Liver (tissue), 9 donors: ENCODE data around the gene PALLD. TPM values are rescaled to one million over a fixed set of nuclear protein-coding genes. Genes with fewer than 3 reads are reported as not detected.

Experiments
- DNase-seq: peaks from one replicate; pipeline ENCODE4 v3.0.0-alpha.2; 2017; ENCODE audit warnings: low spot score
- H3K27ac ChIP-seq, 2 donors: one replicate each; pipeline ENCODE4 v1.7.0; 2013; ENCODE audit warnings: inconsistent platforms in 2 of 2, low read length in 2 of 2, control low read depth in 1 of 2, low read depth in 1 of 2, mild to moderate bottlenecking in 1 of 2
- H3K27me3 ChIP-seq, 4 donors: one replicate each; pipeline versions ENCODE4 v1.6.1 to v1.7.0; 2013; ENCODE audit warnings: low read length in 3 of 4, inconsistent platforms in 1 of 4, mild to moderate bottlenecking in 1 of 4, moderate library complexity in 1 of 4; ENCODE audit not compliant: control insufficient read depth in 4 of 4, insufficient read depth in 4 of 4
- H3K36me3 ChIP-seq, 4 donors: one replicate each; pipeline versions ENCODE4 v1.6.1 to v1.7.0; 2013; ENCODE audit warnings: low read length in 3 of 4, mild to moderate bottlenecking in 3 of 4, low read depth in 1 of 4, moderate library complexity in 1 of 4; ENCODE audit not compliant: control insufficient read depth in 4 of 4, insufficient read depth in 3 of 4
- H3K4me1 ChIP-seq, 4 donors: one replicate each; pipeline versions ENCODE4 v1.6.1 to v1.7.0; 2013; ENCODE audit warnings: low read length in 3 of 4, mild to moderate bottlenecking in 3 of 4, moderate library complexity in 1 of 4; ENCODE audit not compliant: control insufficient read depth in 4 of 4, insufficient read depth in 4 of 4
- H3K4me3 ChIP-seq, 3 donors: one replicate each; pipeline versions ENCODE4 v1.6.1 to v1.7.0; 2013; ENCODE audit warnings: low read length in 3 of 3, control low read depth in 1 of 3, low read depth in 1 of 3, mild to moderate bottlenecking in 1 of 3
- H3K9ac ChIP-seq, 2 donors: one replicate each; pipeline ENCODE4 v1.7.0; 2013; ENCODE audit warnings: low read length in 2 of 2, mild to moderate bottlenecking in 2 of 2, moderate library complexity in 2 of 2, control low read depth in 1 of 2, low read depth in 1 of 2
- H3K9me3 ChIP-seq, 4 donors: one replicate each; pipeline versions ENCODE4 v1.6.1 to v1.7.0; 2013; ENCODE audit warnings: low read length in 3 of 4; ENCODE audit not compliant: control insufficient read depth in 4 of 4
- EGR1 ChIP-seq, 2 donors: IDR thresholded peaks; 2 replicates each; pipeline ENCODE4 v1.6.1; 2016 to 2018; ENCODE audit warnings: antibody characterized with exemption in 2 of 2, low read depth in 2 of 2
- FOXA1 ChIP-seq: IDR thresholded peaks from 2 replicates; pipeline ENCODE4 v1.6.1; 2016; ENCODE audit warnings: antibody characterized with exemption
- FOXA2 ChIP-seq: IDR thresholded peaks from 2 replicates; pipeline ENCODE4 v1.6.1; 2016; ENCODE audit warnings: antibody characterized with exemption
- GABPA ChIP-seq, 2 donors: IDR thresholded peaks in 1 of 2; conservative IDR thresholded peaks in 1 of 2; 2 replicates each; pipeline ENCODE4 v1.6.1; 2016; ENCODE audit warnings: antibody characterized with exemption in 2 of 2, mild to moderate bottlenecking in 1 of 2, moderate library complexity in 1 of 2
- HNF4A ChIP-seq, 2 donors: conservative IDR thresholded peaks; 2 replicates each; pipeline ENCODE4 v1.6.1; 2016; ENCODE audit warnings: antibody characterized with exemption in 2 of 2, mild to moderate bottlenecking in 2 of 2
- HNF4G ChIP-seq: IDR thresholded peaks from 2 replicates; pipeline ENCODE4 v1.6.1; 2016; ENCODE audit warnings: antibody characterized with exemption
- JUND ChIP-seq, 2 donors: IDR thresholded peaks; 2 replicates each; pipeline ENCODE4 v1.6.1; 2016; ENCODE audit warnings: antibody characterized with exemption in 2 of 2
- SP1 ChIP-seq: IDR thresholded peaks from 2 replicates; pipeline ENCODE4 v1.6.1; 2018; ENCODE audit warnings: antibody characterized with exemption, mild to moderate bottlenecking
- TAF1 ChIP-seq: conservative IDR thresholded peaks from 2 replicates; pipeline ENCODE4 v1.6.1; 2016; ENCODE audit warnings: antibody characterized with exemption, mild to moderate bottlenecking
- YY1 ChIP-seq: IDR thresholded peaks from 2 replicates; pipeline ENCODE4 v1.6.1; 2016; ENCODE audit warnings: antibody characterized with exemption, mild to moderate bottlenecking
- WGBS: extraction: QIAGEN DNeasy Blood & Tissue Kit; methylation state at CpG from one replicate; pipeline ENCODE4 v1.1.7; 2013; 5-methylcytosine and 5-hydroxymethylcytosine counted together
- polyA plus RNA-seq, 2 donors: library from polyadenylated mRNA; stranded (reverse) in 1 of 2; unstranded in 1 of 2; fragments of 200-250 nt in 1 of 2; fragments of >200 nt in 1 of 2; fragmentation: Nextera tagmentation in 1 of 2; extraction: Ambion mirVana in 1 of 2; gene quantifications; one replicate each; pipeline versions ENCODE4 v1.2.1 to v1.2.3, GENCODE V29; 2013 to 2015
- total RNA-seq, 2 donors: library from RNA; depleted of rRNA; stranded (reverse); fragments of >200 nt; gene quantifications; one replicate each; pipeline ENCODE4 v1.2.3, GENCODE V29; 2014
- TF ChIP-seq, protein P1 (sequence below): IDR thresholded peaks from 2 replicates; pipeline ENCODE4 v1.6.1; 2016; ENCODE audit warnings: antibody characterized with exemption, mild to moderate bottlenecking
- TF ChIP-seq, protein P2 (sequence below): IDR thresholded peaks from 2 replicates; pipeline ENCODE4 v1.6.1; 2016; ENCODE audit warnings: antibody characterized with exemption
- TF ChIP-seq, protein P3 (sequence below): IDR thresholded peaks from 2 replicates; pipeline ENCODE4 v1.6.1; 2016; ENCODE audit warnings: antibody characterized with exemption
- TF ChIP-seq, protein P4 (sequence below): IDR thresholded peaks from 2 replicates; pipeline ENCODE4 v1.6.1; 2016; ENCODE audit warnings: antibody characterized with exemption
- donor health status: healthy.
- donor health status: healthy.
- donor health status: healthy.
- donor health status: healthy.
- donor health status: healthy.

The PALLD gene
- total and polyA plus RNA-seq, 4 donors: 9.0 to 26.3 (median 14.7) TPM

DNA sequence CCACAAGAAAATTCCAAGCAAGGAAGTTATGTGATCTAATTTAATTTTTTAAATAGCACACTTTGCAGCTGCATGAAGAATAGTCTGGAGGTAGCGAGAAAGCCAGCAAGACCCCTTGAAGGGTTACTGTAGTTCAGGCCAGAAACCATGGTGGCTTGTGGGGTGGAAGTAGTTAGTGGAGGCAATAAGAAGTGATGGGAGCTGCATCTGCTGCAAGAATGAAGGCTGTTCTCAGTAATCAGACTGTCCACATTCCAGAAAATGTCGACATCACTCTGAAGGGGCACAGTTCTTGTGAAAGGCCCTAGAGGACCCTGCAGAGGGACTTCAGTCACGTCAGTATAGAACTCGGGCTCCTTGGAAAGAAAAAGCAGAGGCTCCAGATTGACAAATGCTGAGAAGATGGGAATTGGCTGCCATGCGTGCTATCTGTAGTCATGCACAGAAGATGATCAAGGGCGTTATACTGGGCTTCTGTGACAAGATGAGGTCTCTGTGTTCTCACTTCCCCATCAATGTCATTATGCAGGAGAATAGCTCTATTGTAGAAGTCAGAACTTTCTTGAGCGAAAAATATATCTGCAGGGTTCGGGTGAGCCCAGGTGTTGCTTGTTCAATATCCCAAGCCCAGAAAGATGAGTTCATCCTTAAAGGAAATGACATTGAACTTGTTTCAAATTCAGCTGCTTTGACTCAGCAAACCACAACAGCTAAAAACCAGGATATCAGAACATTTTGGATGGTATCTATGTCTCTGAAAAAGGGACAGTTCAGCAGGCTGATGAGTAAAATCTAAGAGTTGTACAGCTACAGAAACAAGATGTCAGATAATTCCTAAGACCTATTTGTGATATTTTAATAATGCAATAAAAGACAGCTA lies 259.0 kb downstream of the PALLD start (continued):
- TF ChIP-seq, protein P1, sequence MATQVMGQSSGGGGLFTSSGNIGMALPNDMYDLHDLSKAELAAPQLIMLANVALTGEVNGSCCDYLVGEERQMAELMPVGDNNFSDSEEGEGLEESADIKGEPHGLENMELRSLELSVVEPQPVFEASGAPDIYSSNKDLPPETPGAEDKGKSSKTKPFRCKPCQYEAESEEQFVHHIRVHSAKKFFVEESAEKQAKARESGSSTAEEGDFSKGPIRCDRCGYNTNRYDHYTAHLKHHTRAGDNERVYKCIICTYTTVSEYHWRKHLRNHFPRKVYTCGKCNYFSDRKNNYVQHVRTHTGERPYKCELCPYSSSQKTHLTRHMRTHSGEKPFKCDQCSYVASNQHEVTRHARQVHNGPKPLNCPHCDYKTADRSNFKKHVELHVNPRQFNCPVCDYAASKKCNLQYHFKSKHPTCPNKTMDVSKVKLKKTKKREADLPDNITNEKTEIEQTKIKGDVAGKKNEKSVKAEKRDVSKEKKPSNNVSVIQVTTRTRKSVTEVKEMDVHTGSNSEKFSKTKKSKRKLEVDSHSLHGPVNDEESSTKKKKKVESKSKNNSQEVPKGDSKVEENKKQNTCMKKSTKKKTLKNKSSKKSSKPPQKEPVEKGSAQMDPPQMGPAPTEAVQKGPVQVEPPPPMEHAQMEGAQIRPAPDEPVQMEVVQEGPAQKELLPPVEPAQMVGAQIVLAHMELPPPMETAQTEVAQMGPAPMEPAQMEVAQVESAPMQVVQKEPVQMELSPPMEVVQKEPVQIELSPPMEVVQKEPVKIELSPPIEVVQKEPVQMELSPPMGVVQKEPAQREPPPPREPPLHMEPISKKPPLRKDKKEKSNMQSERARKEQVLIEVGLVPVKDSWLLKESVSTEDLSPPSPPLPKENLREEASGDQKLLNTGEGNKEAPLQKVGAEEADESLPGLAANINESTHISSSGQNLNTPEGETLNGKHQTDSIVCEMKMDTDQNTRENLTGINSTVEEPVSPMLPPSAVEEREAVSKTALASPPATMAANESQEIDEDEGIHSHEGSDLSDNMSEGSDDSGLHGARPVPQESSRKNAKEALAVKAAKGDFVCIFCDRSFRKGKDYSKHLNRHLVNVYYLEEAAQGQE: no peak

DNA sequence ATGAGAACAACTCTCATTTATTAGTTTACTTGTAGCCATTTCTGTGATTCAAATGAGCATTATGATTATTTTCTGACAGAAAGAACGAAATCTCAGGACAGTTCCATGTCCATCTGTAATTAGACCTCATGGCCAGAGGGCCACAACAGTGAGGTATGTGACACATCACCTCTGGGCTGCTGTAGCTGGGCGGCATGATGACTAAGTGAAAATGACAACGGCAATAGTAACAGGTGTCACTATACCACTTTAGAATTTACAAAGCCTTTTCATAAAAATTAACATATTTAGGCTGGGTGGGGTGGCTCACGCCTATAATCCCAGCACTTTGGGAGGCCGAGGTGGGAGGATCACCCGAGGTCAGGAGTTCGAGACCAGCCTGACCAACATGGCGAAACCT lies 260.6 kb downstream of the PALLD start:
- DNase-seq: no peak
- Histone ChIP-seq H3K27ac (no peak overlapping the region), H3K4me1 (no peaks in the 10 kb centered on the region), H3K4me3 (no peak overlapping the region), H3K9ac (no peak overlapping the region), H3K36me3 (no peaks in the 10 kb centered on the region), H3K9me3 (no peaks in the 10 kb centered on the region), H3K27me3 (no peaks in the 10 kb centered on the region)
- 88% methylated on average over 8 of the region's 8 CpGs for WGBS
- TF ChIP-seq, protein P2, sequence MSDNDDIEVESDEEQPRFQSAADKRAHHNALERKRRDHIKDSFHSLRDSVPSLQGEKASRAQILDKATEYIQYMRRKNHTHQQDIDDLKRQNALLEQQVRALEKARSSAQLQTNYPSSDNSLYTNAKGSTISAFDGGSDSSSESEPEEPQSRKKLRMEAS: no peak
- no peak for TF ChIP-seq FOXA1
- TF ChIP-seq FOXA2: no peak
- TF ChIP-seq, protein P1: no peak
- no peak for TF ChIP-seq HNF4A (conservative IDR thresholded peaks at IDR 0.05)
- TF ChIP-seq TAF1: no peak
- no peak for TF ChIP-seq SP1
- TF ChIP-seq EGR1 (IDR thresholded peaks at IDR 0.05; ENCODE audit: low read depth in 2 of 2): no peak

DNA sequence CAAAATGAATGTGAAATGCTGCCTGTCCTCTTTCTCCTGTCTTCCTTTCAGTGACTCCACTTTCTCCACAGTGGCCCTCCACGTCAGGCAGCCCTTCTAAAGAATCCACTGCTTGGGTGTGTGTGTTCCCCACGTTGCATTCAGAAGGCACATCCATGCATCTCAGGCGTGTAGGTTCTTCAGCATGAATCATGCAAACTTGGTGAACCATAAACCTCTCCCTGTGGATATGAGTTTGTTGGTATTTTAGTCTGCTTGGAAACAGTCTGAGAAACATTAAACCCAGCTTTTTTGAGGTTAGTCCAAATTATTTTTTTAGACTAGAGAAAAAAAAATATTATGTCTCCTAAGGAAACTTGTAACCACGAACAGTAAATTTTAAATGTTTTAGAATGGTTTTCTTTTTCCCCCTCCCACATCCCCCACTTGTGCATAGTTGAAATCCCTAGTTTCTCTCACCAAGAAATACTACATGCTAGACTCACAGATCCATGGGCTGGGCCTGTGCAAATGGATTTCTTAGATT lies 261.6 kb downstream of the PALLD start:
- no peaks in the 10 kb centered on the region for H3K36me3 ChIP-seq
- H3K27ac ChIP-seq: no peak overlapping the region
- DNase-seq: no peak
- no peak overlapping the region for H3K4me3 ChIP-seq
- no peaks in the 10 kb centered on the region for H3K9me3 ChIP-seq
- no peaks in the 10 kb centered on the region for H3K4me1 ChIP-seq
- 80% methylated on average over 4 of the region's 4 CpGs for WGBS
- H3K27me3 ChIP-seq: no peaks in the 10 kb centered on the region
- H3K9ac ChIP-seq: no peak overlapping the region
- TF ChIP-seq EGR1 (IDR thresholded peaks at IDR 0.05; ENCODE audit: low read depth in 2 of 2): no peak
- no peak for TF ChIP-seq JUND (IDR thresholded peaks at IDR 0.05)
- no peak for TF ChIP-seq FOXA1
- TF ChIP-seq, protein P1: no peak
- TF ChIP-seq HNF4G: no peak
- TF ChIP-seq, protein P3, sequence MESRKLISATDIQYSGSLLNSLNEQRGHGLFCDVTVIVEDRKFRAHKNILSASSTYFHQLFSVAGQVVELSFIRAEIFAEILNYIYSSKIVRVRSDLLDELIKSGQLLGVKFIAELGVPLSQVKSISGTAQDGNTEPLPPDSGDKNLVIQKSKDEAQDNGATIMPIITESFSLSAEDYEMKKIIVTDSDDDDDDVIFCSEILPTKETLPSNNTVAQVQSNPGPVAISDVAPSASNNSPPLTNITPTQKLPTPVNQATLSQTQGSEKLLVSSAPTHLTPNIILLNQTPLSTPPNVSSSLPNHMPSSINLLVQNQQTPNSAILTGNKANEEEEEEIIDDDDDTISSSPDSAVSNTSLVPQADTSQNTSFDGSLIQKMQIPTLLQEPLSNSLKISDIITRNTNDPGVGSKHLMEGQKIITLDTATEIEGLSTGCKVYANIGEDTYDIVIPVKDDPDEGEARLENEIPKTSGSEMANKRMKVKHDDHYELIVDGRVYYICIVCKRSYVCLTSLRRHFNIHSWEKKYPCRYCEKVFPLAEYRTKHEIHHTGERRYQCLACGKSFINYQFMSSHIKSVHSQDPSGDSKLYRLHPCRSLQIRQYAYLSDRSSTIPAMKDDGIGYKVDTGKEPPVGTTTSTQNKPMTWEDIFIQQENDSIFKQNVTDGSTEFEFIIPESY: no peak
- TF ChIP-seq FOXA2: no peak
- no peak for TF ChIP-seq YY1
- no peak for TF ChIP-seq HNF4A (conservative IDR thresholded peaks at IDR 0.05)
- TF ChIP-seq GABPA (IDR thresholded peaks at IDR 0.05 in 1 of 2, conservative IDR thresholded peaks at IDR 0.05 in 1 of 2): no peak
- TF ChIP-seq, protein P2: no peak
- TF ChIP-seq, protein P4, sequence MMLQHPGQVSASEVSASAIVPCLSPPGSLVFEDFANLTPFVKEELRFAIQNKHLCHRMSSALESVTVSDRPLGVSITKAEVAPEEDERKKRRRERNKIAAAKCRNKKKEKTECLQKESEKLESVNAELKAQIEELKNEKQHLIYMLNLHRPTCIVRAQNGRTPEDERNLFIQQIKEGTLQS: no peak
